H54 (cell line): ENCODE measurements around the gene PLD2.

ENCODE experiments used
- DNase-seq: peaks from one replicate; pipeline ENCODE4 v3.0.0; 2011; ENCODE audit warnings: low spot score, mixed read lengths; ENCODE audit not compliant: insufficient read length
- FAIRE-seq: peaks from 3 replicates; lab custom pipeline; 2011; peaks lifted over from hg19 to GRCh38; lab: Jason Lieb, UNC
- POLR2A ChIP-seq: IDR thresholded peaks from 2 replicates; pipeline ENCODE4 v1.6.1; 2011; ENCODE audit warnings: low read depth, mild to moderate bottlenecking, low read length

PLD2 gene

GRCh38 chr17:4833941-4834680 lies 27.2 kb downstream of the PLD2 start:
- DNase-seq (no peak), FAIRE-seq (no peak)
- no peak for TF ChIP-seq POLR2A

- no peak for DNase-seq
- no peak for FAIRE-seq
- TF ChIP-seq POLR2A = no peak
Observed at GRCh38 chr17:4834681-4835020, 27.7 kb downstream of the PLD2 start.

DNA sequence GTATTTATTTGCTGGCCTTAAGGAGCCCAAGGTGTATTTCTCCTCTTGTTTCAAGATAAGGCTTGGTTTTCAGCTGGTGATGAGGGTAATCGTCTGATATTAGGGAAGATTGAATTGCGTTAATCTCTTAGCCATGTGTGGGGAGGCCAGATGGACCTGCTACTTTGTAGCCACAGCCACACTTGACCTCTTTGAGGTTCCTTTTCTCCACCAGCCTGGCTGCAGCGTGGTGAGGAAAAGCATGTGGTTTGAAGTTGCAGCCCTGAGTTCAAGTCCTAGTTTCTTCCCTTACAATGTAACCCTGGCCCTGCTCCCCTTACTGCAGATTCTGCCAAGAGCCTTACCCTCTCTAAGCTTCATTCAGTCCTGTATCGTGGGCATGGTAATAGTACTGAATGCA lies 29.3 kb downstream of the PLD2 start:
- no peak for FAIRE-seq
- DNase-seq = no peak
- no peak for TF ChIP-seq POLR2A

DNA sequence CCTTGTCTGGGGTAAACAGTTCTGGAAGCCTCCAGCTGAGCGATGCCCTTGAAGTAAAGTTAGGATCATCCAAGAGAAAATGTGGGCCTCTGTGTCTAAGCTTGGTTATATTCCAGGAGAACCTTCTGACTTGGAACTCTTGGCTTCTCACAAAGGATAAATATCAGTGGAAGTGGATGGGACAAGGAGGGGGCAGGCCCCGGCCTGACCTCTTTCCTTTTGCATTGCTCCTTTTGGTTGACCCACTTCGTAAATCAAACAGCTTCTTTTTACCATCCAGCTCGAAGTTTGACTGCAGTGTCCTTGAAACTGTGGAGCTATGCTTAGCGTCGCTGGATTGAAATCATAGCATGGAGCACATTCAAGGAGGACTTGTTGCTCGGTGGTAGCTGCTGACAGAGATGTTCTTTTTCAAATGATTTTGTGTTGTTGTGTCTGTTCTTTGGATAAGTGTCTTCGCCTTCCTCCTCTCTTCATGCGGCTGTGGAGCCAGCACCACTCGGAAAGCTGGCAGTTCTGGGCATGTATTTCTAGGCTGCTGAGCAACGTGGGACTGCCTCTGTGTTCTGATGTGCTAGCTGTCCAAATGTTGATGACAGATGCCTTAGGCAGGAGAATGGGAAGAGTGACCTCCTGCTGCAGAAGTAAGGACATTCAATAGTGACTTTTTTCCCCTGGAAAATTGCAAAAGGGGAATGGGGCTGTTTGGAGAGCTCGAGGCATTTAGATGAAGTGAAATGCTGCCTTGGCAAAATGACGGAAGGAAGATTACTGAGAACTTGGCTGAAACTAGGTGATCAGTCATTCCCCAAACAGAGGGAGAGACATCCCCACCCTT lies 30.7 kb downstream of the PLD2 start:
- no peak for FAIRE-seq

DNA sequence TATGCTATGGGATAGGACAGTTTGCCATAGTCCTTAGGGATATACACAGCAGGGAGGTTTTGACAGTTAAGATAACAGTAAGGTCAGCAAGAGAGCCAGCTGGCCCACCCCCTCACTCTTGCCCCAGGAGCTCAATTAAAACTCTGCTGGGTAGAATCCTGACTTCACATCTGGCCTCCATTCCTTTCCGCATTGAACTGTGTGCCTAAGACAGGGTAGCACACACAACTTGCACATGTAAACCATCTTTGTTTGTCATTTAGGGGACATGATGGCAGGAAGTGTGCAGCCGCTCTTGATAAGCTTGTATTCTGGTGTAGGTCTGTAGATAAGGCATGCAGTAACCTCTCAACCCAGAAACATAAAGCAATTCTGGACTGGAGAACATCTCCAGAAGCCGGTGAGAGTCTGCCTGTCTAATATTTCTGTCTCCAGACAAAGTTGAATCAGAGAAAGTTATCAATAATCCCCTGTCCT lies 31.4 kb downstream of the PLD2 start:
- DNase-seq = no peak
- no peak for FAIRE-seq
- TF ChIP-seq POLR2A = no peak

More for the DNA sequence above, 30.7 kb downstream of the PLD2 start:
- TF ChIP-seq POLR2A = no peak
- no peak for DNase-seq

- no peak for TF ChIP-seq POLR2A
- DNase-seq = no peak
- no peak for FAIRE-seq
Observed at GRCh38 chr17:4839221-4839620, 32.3 kb downstream of the PLD2 start.

DNA sequence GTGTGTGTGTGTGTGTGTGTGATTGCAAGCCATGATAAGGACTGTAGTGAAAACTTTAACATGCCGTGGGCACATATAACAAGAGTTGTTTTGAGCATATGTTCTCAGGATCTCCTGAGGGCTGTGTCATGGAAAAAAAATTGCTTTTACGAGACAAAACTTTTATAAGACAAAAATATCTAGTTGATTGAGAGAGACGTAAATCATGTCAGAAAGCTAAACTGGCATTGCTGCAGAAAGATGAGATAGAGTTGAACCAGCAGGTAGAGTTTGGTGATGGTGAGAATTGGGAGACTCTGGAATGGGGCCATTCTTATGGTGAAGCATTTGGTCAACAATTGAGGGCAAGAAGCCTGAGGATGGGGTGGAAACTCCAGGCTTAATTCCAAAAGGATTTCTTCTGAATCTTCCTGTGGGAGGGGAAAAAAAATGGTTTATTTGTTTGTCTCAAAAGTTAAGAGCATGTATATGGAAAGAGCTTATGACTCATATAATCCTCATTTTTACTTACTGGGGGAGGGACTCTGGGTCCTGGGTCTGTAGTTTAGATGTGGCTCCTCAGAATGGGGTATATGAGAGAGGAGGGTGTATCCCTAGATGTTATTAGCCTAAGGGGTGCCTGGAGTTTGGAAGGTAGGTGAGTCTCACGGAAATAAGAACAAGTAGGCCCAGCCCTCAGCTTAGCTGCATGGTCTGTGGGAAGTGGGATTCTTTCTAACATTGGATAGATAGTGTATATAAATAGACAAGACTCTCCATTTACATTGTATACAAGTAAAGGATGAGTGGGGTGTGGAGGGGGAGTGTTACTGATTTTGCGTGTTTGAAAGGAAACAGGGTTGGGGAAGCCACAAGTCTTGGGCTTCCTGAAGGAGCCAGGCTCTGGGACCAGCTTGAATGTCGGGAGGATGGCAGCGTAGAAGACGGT lies 33.3 kb downstream of the PLD2 start:
- DNase-seq (no peak), FAIRE-seq (no peak)
- no peak for TF ChIP-seq POLR2A

- DNase-seq (no peak), FAIRE-seq (no peak)
- no peak for TF ChIP-seq POLR2A
Observed at GRCh38 chr17:4840893-4841242, 33.9 kb downstream of the PLD2 start.

DNA sequence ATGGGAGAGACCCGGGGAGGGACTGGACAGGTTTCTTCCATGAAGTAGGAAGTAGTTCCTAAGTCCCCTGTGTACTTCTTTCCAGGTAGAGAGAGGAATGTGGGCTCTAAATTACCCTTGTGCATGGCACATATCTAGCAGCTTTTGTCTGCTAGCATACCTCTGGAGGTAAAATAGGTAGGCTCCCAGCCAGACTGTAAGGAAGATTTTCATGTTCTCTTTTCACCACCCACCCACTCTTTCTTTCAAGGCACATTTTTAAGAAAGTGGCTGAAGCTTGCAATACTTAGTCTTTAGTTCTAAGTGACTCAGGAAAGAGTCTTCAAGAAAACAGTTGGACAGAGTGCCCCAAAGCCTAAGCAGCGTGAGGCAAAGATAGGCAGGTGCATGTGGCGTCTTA lies 35.4 kb downstream of the PLD2 start:
- FAIRE-seq (no peak), DNase-seq (no peak)
- TF ChIP-seq POLR2A = no peak

DNA sequence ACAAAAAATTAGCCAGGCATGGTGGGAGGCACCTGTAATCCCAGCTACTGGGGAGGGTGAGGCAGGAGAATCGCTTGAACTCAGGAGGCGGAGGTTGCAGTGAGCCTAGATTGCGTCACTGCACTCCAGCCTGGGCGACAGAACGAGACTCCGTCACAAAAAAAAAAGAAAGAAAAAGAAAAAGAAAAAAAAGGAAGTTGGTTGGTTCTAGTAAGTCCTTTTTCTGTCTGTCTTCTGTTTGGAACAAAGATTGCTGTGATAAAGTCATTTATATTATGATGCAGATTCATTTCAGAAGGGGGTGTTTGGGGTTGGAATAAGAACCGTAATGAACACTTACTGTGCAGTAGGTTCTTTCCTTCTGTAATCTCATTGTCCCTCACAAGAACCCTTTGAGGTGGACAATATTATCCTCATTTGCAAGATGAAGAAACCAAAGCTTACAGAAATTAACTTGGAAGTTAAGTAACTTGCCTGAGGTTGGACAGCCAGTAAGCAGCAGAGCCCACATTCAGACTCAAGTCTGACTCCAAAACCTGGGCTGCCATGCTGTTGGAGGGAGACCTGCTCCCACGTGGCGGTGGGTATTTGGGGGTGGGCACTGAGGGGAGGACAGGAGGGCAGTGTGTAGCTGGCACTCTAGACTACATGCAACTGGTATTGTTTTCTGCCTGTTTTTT lies 36.5 kb downstream of the PLD2 start:
- no peak for FAIRE-seq
- no peak for TF ChIP-seq POLR2A
- no peak for DNase-seq

GRCh38 chr17:4845118-4845517 lies 38.2 kb downstream of the PLD2 start:
- DNase-seq = no peak
- FAIRE-seq = no peak
- TF ChIP-seq POLR2A = no peak

GRCh38 chr17:4846635-4847390 lies 39.9 kb downstream of the PLD2 start:
- no peak for FAIRE-seq
- TF ChIP-seq POLR2A = no peak

More at GRCh38 chr17:4846635-4847390, 39.9 kb downstream of the PLD2 start:
- no peak for DNase-seq
